Hippocampal formation (tissue), 2 donors: Measurements from ENCODE around the gene NRSN2.
"Not testable (repeated sequence)": the region's sequence is repeated elsewhere in the genome, so short reads cannot be mapped to it uniquely, and the experiment has no call there.

ENCODE experiments used
- DNase-seq, 2 donors: peaks; one replicate each; lab custom pipeline; 2025; lab: John Stamatoyannopoulos, UW

NRSN2 gene

GRCh38 chr20:375265-375889 is 28.5 kb downstream of the NRSN2 start:
- DNase-seq = no peak

GRCh38 chr20:376089-376488 is 29.2 kb downstream of the NRSN2 start:
- no peak for DNase-seq

- DNase-seq = no peak
Measured at GRCh38 chr20:376750-377149, 29.8 kb downstream of the NRSN2 start.

- DNase-seq = not testable (repeated sequence)
Measured at GRCh38 chr20:377578-377977, 30.7 kb downstream of the NRSN2 start.

GRCh38 chr20:378961-379336 is 32.0 kb downstream of the NRSN2 start:
- no peak for DNase-seq

- no peak for DNase-seq
Measured at GRCh38 chr20:380763-381580, 34.1 kb downstream of the NRSN2 start.

- peak in 1 of 2 donors; percentile 18 for DNase-seq
Measured at GRCh38 chr20:381581-382290, 34.8 kb downstream of the NRSN2 start.

- DNase-seq = no peak
Measured at GRCh38 chr20:382291-383115, 35.6 kb downstream of the NRSN2 start.

GRCh38 chr20:383889-384288 is 37.0 kb downstream of the NRSN2 start:
- DNase-seq = no peak

GRCh38 chr20:384723-385122 is 37.8 kb downstream of the NRSN2 start:
- DNase-seq = no peak

GRCh38 chr20:385448-385847 is 38.5 kb downstream of the NRSN2 start:
- no peak for DNase-seq

GRCh38 chr20:386634-387033 is 39.7 kb downstream of the NRSN2 start:
- DNase-seq = not testable (repeated sequence)

- no peak for DNase-seq
Measured at GRCh38 chr20:387520-387919, 40.6 kb downstream of the NRSN2 start.

GRCh38 chr20:388034-388994 is 41.4 kb downstream of the NRSN2 start:
- no peak for DNase-seq

- no peak for DNase-seq
Measured at GRCh38 chr20:389220-389619, 42.3 kb downstream of the NRSN2 start.

- no peak for DNase-seq
Measured at GRCh38 chr20:391041-391711, 44.3 kb downstream of the NRSN2 start.

- not testable (repeated sequence) for DNase-seq
Measured at GRCh38 chr20:393296-393695, 46.4 kb downstream of the NRSN2 start.

GRCh38 chr20:396252-396618 is 49.3 kb downstream of the NRSN2 start:
- no peak for DNase-seq

GRCh38 chr20:396619-397431 is 49.9 kb downstream of the NRSN2 start:
- no peak for DNase-seq
